Pancreas (tissue), 10 donors: Measurements from ENCODE around the gene LMNTD2. TPM values are rescaled to one million over a fixed set of nuclear protein-coding genes. Genes with fewer than 3 reads are reported as not detected.

ENCODE experiments used
- ATAC-seq, 4 donors: fragments of 200-7000 bp; cut with Tn5 transposase; one replicate each; pipeline versions ENCODE4 v1.8.0 to v1.9.1; 2020; ENCODE audit warnings: mild to moderate bottlenecking in 4 of 4, moderate library complexity in 4 of 4
- DNase-seq, 6 donors: peaks; one replicate each; pipeline ENCODE4 v3.0.0-alpha.2; 2020
- FAIRE-seq: peaks from 2 replicates; lab custom pipeline; 2012; peaks lifted over from hg19 to GRCh38; lab: Jason Lieb, UNC
- H3K27ac ChIP-seq, 4 donors: fragments of 200-600 bp; sonication (generic); 1 replicate in 3 of 4; 2 replicates in 1 of 4; pipeline versions ENCODE4 v1.5.0 to v1.8.0; 2020
- H3K27me3 ChIP-seq, 4 donors: fragments of 200-600 bp; one replicate each; pipeline ENCODE4 v1.8.0; 2021
- H3K36me3 ChIP-seq, 3 donors: fragments of 200-600 bp; sonication (generic) in 1 of 3; one replicate each; pipeline versions ENCODE4 v1.5.0 to v1.8.0; 2020 to 2021
- H3K4me1 ChIP-seq, 3 donors: fragments of 200-600 bp; one replicate each; pipeline ENCODE4 v1.8.0; 2021
- H3K4me3 ChIP-seq, 4 donors: fragments of 200-600 bp; sonication (generic) in 2 of 4; one replicate each; pipeline versions ENCODE4 v1.5.0 to v1.8.0; 2020 to 2021
- H3K9me3 ChIP-seq, 4 donors: fragments of 200-600 bp; one replicate each; pipeline ENCODE4 v1.8.0; 2021
- CTCF ChIP-seq, 4 donors: fragments of 200-600 bp; sonication (generic) in 3 of 4; IDR thresholded peaks; one replicate each; pipeline versions ENCODE4 v1.5.0 to v1.8.0; 2021; ENCODE audit warnings: antibody characterized with exemption in 4 of 4
- WGBS, 2 donors: extraction: QIAGEN DNeasy Blood & Tissue Kit; methylation state at CpG; one replicate each; pipeline ENCODE4 v1.1.7; 2013; 5-methylcytosine and 5-hydroxymethylcytosine counted together
- intact Hi-C, 3 donors: fragments of 100-400 bp; cut with DNase I; formaldehyde crosslinking; loops; one replicate each; pipeline versions ENCODE4 v1.11.1 to v1.14.2; 2022
- polyA plus RNA-seq, 2 donors: library from polyadenylated mRNA; stranded (reverse); fragments of 200-250 nt; gene quantifications; one replicate each; pipeline ENCODE4 v1.2.3, GENCODE V29; 2013
- total RNA-seq, 6 donors: library from RNA; stranded (reverse); fragmentation: NEBNext Ultra II Directional in 4 of 6; extraction: Animal tissue kit (Norgen Biotek cat#: 25700) in 4 of 6; gene quantifications; one replicate each; pipeline versions ENCODE4 v1.2.1 to v1.2.4, GENCODE V29; 2021 to 2023
- donor health status: healthy with polysubstance abuse.
- donor health status: DM: no; HTN: no; CAD: no; lungs with moderate emphysema.
- donor health status: DM: no; HTN: no; CAD: no.
- donor health status: control.
- donor health status: control.
- donor health status: Bipolar disorder and iron deficiency.
- donor health status: DM: yes; HTN: yes; CAD: no.
- donor health status: DM: no; HTN: no; CAD: no.
- donor health status: DM: no; HTN: no; CAD: no.
- donor health status: DM: yes; HTN: yes; CAD: no.

Gene LMNTD2
- total and polyA plus RNA-seq, 8 donors, result 2.7 to 24.2 (median 5.9) TPM

GRCh38 chr11:601573-602245 is 41.2 kb upstream of the LMNTD2 start:
- DNase-seq, result peak in 1 of 6 donors; percentile 44
- H3K4me3 ChIP-seq, result no peak overlapping the region
- no peaks in the 10 kb centered on the region for H3K27me3 ChIP-seq
- no peaks in the 10 kb centered on the region for H3K4me1 ChIP-seq
- no peak overlapping the region for H3K27ac ChIP-seq
- WGBS, 2 donors, result 90 to 91% methylated on average over 23 of the region's 23 CpGs
- peak in 1 of 4 donors; percentile 11 for ATAC-seq
- no peak for TF ChIP-seq CTCF (IDR thresholded peaks at IDR 0.05)
- peaks cover 0 to 70% (median 33%) of the 10 kb centered on the region in 3 donors for H3K36me3 ChIP-seq
- no peak for FAIRE-seq
- no peaks in the 10 kb centered on the region for H3K9me3 ChIP-seq
- intact Hi-C loops, result no loop called here

GRCh38 chr11:598005-598680 is 37.6 kb upstream of the LMNTD2 start:
- no peaks in the 10 kb centered on the region for H3K27me3 ChIP-seq
- intact Hi-C loops, result no loop called here
- FAIRE-seq (no peak), DNase-seq (peak in 1 of 6 donors; percentile 69), ATAC-seq (peak in 1 of 4 donors; percentile 4)
- no peaks in the 10 kb centered on the region for H3K4me1 ChIP-seq
- H3K4me3 ChIP-seq, result no peak overlapping the region
- no peaks in the 10 kb centered on the region for H3K9me3 ChIP-seq
- H3K36me3 ChIP-seq, result peaks cover 0 to 67% (median 28%) of the 10 kb centered on the region in 3 donors
- TF ChIP-seq CTCF (IDR thresholded peaks at IDR 0.05), result no peak
- 93 to 94% methylated on average over 28 to 30 of the region's 30 CpGs for WGBS, 2 donors
- H3K27ac ChIP-seq, result no peak overlapping the region

- WGBS, 2 donors, result 90 to 92% methylated on average over 29 of the region's 29 CpGs
- H3K4me3 ChIP-seq, result no peak overlapping the region
- H3K27ac ChIP-seq, result no peak overlapping the region
- intact Hi-C loops, result no loop called here
- H3K4me1 ChIP-seq, result no peaks in the 10 kb centered on the region
- H3K36me3 ChIP-seq, result peaks cover 0 to 73% (median 28%) of the 10 kb centered on the region in 3 donors
- TF ChIP-seq CTCF (IDR thresholded peaks at IDR 0.05), result no peak
- no peaks in the 10 kb centered on the region for H3K27me3 ChIP-seq
- DNase-seq, result peak in 2 of 6 donors; percentile 41 to 66
- ATAC-seq, result no peak
- no peak for FAIRE-seq
- no peaks in the 10 kb centered on the region for H3K9me3 ChIP-seq
Measured at GRCh38 chr11:597166-597725, 36.7 kb upstream of the LMNTD2 start.

GRCh38 chr11:596374-596773 is 35.8 kb upstream of the LMNTD2 start:
- 90 to 98% methylated on average over 10 of the region's 10 CpGs for WGBS, 2 donors
- H3K4me1 ChIP-seq, result no peaks in the 10 kb centered on the region
- FAIRE-seq, result no peak
- TF ChIP-seq CTCF (IDR thresholded peaks at IDR 0.05), result no peak
- H3K36me3 ChIP-seq, result peaks cover 0 to 69% (median 24%) of the 10 kb centered on the region in 3 donors
- no peak overlapping the region for H3K27ac ChIP-seq
- H3K9me3 ChIP-seq, result no peaks in the 10 kb centered on the region
- DNase-seq, result peak in 1 of 6 donors; percentile 34
- intact Hi-C loops, result no loop called here
- no peaks in the 10 kb centered on the region for H3K27me3 ChIP-seq
- no peak overlapping the region for H3K4me3 ChIP-seq
- no peak for ATAC-seq
